NOMO-1 treated with DMSO at 0.1 percent for 48 hours (cell line): ENCODE results near the gene PKDCC.

ENCODE experiments used
- DNase-seq: peaks from one replicate; lab custom pipeline; 2025; ENCODE audit not compliant: unreplicated experiment; lab: John Stamatoyannopoulos, UW

Gene PKDCC

GRCh38 chr2:42086500-42086953 lies 38.7 kb downstream of the PKDCC start:
- DNase-seq = peak; percentile 55

GRCh38 chr2:42087137-42087856 lies 39.5 kb downstream of the PKDCC start:
- DNase-seq = no peak

DNA sequence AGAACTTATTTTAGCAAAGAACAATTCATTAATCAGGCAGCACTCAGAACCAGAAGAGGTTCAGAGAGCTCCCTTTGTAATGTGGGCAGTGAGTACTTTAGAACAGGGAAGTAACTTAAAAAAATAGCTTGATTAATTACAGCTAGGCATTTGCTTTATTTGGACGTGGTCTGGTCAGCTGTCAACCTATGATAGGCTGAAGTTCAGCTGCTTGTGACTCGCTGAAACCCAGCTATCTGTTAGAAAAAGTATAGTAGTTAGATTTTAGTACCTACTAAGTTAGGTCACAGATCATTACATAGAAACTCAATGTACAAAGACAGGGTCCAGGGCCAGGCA lies 40.0 kb downstream of the PKDCC start:
- no peak for DNase-seq

DNA sequence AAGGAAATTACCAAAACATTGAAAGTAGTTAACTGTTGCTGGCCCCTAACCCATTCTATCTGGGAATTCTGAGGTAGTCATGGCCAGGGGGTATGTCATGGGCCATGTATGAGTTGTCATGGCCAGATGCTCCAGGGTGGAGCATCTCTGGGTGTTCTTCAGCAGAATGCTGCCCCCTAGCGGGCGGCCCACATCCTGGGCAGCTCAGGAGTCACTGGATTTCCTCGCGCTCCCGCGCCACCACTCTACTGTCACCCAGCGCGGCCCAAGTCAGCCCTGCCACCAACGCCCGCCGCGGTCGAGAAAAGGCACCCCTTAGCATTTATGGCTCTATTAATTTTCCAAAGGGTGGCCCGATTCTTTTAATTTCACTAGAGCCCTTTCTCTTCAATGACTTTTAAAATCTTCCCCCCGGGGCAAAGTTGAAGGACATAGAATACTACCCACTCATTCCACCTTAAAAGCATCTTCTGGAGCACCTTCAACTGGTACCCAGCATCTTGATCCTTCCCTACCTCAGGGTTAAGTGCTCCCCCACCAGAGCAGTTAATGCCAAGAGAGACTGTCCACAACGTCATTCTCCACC lies 41.6 kb downstream of the PKDCC start:
- peak; percentile 76 for DNase-seq

GRCh38 chr2:42090216-42090615 lies 42.4 kb downstream of the PKDCC start:
- DNase-seq = no peak

DNA sequence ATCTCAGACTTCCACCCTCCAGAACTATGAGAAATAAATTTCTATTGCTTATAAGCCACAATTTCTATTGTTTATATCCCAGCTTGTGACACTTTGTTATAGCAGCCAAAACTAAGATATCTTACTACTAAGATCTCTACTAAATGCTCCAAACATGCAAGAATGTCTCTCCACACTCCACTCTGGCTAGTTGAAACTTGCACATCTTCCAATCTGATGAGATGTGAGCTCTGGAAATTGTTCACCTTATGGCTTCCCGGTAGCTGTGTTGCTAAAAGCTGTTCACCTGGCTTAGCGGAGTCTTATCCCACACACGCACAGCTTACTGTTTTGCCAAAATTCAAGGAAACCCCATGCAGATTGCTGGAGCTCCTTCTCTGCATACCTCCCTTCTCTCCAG lies 43.9 kb downstream of the PKDCC start:
- DNase-seq = no peak

- peak; percentile 60 for DNase-seq
Measured at GRCh38 chr2:42092084-42092996, 44.5 kb downstream of the PKDCC start.

DNA sequence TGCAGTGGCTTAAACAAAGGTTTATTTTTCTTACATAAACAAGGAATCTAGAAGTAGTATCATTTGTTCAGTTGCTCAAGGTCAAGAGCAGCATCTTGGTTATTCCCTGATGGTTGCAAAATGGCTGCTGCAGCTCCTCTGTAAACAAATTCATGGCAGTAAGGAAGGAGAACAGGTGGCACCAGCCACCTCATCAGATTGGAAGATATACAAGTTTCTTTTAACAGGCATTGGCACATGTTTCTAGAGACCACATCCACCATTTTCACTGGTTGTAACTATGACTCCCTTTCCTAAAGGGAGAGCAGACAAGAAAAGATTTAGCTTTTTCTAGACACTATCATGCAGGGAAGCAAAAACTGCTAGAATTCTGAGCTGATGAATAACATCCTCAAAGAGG lies 46.3 kb downstream of the PKDCC start:
- DNase-seq = no peak

GRCh38 chr2:42095923-42096408 lies 48.1 kb downstream of the PKDCC start:
- peak; percentile 38 for DNase-seq

GRCh38 chr2:42096869-42097591 lies 49.2 kb downstream of the PKDCC start:
- DNase-seq = peak; percentile 51

DNA sequence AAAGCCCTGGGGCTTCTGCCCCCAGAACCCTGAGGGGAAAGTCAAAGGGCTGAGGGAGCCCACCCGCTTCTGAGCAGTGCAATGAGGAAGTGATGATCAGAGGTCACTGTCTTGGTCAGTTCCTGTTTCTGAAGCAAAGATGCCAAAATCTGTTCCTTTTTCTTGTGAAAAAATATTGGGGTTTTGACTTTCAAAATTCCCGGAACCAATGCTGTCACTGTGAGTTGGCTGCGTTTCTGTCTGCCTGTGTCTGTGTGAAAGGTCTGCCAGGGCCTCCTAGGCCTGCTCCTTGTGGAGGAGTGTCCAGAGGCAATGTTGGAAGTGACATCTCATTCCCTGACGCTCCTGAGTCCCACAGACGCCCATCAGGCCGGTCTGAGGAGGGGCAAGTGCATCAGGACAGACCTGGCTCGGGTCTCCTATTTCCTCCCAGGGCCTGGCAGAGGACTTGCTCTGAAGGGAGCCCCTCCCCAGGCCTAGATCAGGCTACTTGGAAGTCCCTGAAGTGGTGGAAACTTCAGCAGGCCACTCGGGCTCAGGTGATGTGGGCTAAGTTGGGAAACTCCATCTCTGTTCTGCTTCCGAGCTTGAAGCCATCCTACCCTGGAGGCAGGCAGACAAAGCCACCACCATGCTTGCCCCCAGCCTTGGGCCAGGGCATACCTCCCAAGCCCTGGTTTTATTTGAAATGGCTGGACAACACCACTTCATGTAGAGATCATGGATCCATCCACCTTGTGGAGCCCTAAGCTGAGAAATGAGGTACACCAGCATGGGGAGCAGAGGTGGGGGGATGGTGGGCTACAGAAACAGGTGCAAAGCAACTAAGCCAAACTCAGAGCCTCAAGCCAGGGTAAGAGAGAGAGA lies 51.0 kb downstream of the PKDCC start:
- DNase-seq = peak; percentile 70

- peak; percentile 37 for DNase-seq
Measured at GRCh38 chr2:42099438-42100173, 51.8 kb downstream of the PKDCC start.

DNA sequence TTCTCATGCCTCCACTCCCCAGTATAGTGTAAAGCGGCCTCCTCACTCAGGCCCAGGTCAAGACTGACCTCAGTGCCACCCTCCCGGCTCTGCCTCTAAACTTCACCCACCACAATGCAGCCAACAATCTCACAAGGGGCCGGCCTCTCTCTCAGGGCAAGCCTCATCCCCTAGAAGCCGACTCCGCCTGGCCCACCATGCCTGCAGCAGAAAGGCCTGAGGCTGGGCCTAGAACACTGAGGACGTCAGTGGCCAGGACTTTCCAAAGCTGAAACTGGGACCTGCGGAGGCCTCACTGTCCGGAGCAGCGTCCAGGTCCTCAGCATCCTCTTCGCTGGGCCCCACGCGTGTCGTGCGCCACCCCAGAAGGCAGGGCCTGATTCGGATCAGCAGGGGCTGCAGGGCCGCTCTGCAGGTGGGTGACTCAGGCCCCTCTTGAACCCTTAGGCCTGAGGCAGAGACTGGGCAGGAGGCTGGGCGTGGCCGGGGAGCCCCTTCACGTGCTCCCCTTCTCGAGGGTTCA lies 52.9 kb downstream of the PKDCC start:
- DNase-seq = no peak

- DNase-seq = no peak
Measured at GRCh38 chr2:42101206-42102023, 53.6 kb downstream of the PKDCC start.

DNA sequence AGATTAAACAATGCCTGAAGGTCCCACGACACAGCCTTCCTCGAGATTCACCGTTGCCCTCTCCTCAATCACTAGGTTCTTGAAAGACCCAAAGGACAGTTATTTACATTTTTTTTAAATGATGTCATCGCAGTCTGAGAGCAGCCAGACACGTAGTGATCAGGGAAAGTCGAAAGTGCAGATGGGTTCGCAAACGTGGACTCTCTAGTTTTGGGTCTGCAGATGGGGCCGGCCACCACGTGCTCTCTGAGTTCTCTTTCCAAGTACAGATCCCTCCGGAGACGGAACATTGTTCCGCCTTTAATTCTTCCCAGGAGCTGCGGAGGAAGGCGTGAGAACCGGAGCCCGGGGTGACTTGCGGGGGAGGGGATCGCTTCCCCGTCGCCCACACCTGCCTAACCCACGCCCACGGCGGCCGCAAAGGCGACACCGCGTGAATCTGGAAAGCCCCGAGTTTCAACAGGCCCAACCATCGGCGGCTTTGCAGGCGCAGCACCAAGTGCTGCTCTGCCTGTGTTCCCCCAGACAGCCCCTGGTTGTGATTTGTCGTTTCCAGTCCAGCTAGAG lies 54.3 kb downstream of the PKDCC start:
- DNase-seq = peak; percentile 31

GRCh38 chr2:42102591-42103450 lies 55.0 kb downstream of the PKDCC start:
- no peak for DNase-seq

DNA sequence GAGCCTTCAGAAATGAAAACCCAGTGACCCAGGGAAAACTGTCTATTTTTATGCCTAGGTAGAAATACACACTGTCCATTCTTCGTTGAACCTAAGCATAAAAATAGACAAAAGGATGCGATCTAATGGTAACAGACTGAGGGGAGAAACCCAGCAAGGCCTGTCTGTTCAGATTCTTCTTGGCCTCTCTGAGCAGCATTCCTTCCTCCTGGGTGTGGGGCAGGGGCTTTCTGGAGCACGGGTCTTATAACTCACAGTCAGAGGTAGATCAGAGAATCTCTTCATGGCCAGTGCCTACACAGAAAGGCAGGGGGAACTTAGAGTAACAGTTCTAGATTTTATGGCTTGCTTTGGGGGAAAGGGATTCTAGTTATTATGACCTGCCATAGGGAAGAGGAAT lies 56.0 kb downstream of the PKDCC start:
- no peak for DNase-seq
